ENCODE data around the gene MAPKAP1. TPM values are rescaled to one million over a fixed set of nuclear protein-coding genes. Genes with fewer than 3 reads are reported as not detected.

MAPKAP1 gene
- polyA plus RNA-seq, 3 donors, result 39.9 to 57.5 (median 44.1) TPM

DNA sequence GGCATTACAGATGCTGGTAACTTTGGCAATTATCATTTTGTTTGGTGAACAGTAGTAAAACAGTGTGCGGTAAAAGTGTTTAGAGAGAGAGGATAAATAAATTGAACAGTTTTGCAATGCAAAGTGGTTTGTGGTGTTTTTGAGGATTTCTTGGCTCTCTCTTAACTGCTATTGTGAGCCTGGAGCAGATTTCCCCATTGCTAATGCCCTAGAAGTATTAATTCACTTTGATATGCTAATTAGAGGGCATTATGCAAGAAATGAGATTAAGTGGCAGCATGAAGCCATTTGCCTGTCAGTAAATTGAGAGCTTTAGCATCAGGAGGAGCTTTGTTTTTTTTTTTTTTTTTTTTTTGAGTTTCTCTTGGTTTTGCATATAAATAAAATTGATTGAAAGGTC is 48.3 kb upstream of the MAPKAP1 start:
- peaks cover 11 to 16% of the 10 kb centered on the region in 2 donors for H3K36me3 Mint-ChIP-seq
- WGBS (ENCODE audit: insufficient coverage), result no CpG with 5 or more reads among the region's 1 CpG
- peaks cover 0 to 2% of the 10 kb centered on the region in 2 donors for H3K36me3 ChIP-seq (replicated peaks in 1 of 2; ENCODE audit: control insufficient read depth in 1 of 2, insufficient read depth in 2 of 2, low read length in 2 of 2)
- no peak overlapping the region for H2AFZ ChIP-seq (ENCODE audit: insufficient read depth, low read depth, low read length, poor library complexity, severe bottlenecking)
- H3K27ac Mint-ChIP-seq, result no peak overlapping the region
- H3K9me3 ChIP-seq (replicated peaks in 1 of 2; ENCODE audit: control insufficient read depth in 1 of 2, insufficient read depth in 1 of 2, low read length in 2 of 2), result no peaks in the 10 kb centered on the region
- TF ChIP-seq CTCF (IDR thresholded peaks at IDR 0.05), result no peak
- H3K4me1 Mint-ChIP-seq, result peaks cover 39% of the 10 kb centered on the region
- H3K9me3 Mint-ChIP-seq, result no peaks in the 10 kb centered on the region
- H4K20me1 ChIP-seq (ENCODE audit: insufficient read depth, low read length), result peaks cover under 1% of the 10 kb centered on the region
- peaks cover 66% of the 10 kb centered on the region for H3K79me2 ChIP-seq (ENCODE audit: insufficient read depth, low read length)
- H3K9ac ChIP-seq (ENCODE audit: insufficient read depth, low read length, poor library complexity, severe bottlenecking), result no peak overlapping the region
- intact Hi-C loops (cut with micrococcal nuclease), result no loop called here
- DNase-seq, result no peak
- no peak overlapping the region for H3K27ac ChIP-seq (ENCODE audit: low read depth in 1 of 2, low read length in 2 of 2)
- no peaks in the 10 kb centered on the region for H3K27me3 Mint-ChIP-seq (ENCODE audit: low read depth in 3 of 3)
- peaks cover 19 to 29% of the 10 kb centered on the region in 2 donors for H3K4me1 ChIP-seq (ENCODE audit: control insufficient read depth in 1 of 2, insufficient read depth in 2 of 2, low read length in 2 of 2)
- no peak overlapping the region for H3K4me2 ChIP-seq (replicated peaks; ENCODE audit: extremely low read depth, low read length, poor library complexity, severe bottlenecking)
- no peak overlapping the region for H3K4me3 Mint-ChIP-seq
- no peak overlapping the region for H3K4me3 ChIP-seq (replicated peaks in 1 of 3; ENCODE audit: low read depth in 2 of 3, low read length in 3 of 3)
- no peaks in the 10 kb centered on the region for H3K27me3 ChIP-seq (ENCODE audit: control insufficient read depth in 2 of 2, insufficient read depth in 2 of 2, low read length in 2 of 2)

GRCh38 chr9:125754096-125754495 is 47.1 kb upstream of the MAPKAP1 start:
- no peak overlapping the region for H2AFZ ChIP-seq (ENCODE audit: insufficient read depth, low read depth, low read length, poor library complexity, severe bottlenecking)
- peaks cover 0 to 2% of the 10 kb centered on the region in 2 donors for H3K36me3 ChIP-seq (replicated peaks in 1 of 2; ENCODE audit: control insufficient read depth in 1 of 2, insufficient read depth in 2 of 2, low read length in 2 of 2)
- no peak for TF ChIP-seq CTCF (IDR thresholded peaks at IDR 0.05)
- H3K79me2 ChIP-seq (ENCODE audit: insufficient read depth, low read length), result peaks cover 69% of the 10 kb centered on the region
- Mint-ChIP-seq H3K36me3 (peaks cover 16 to 18% of the 10 kb centered on the region in 2 donors), H3K27ac (no peak overlapping the region), H3K27me3 (ENCODE audit: low read depth in 3 of 3) (no peaks in the 10 kb centered on the region), H3K4me3 (no peak overlapping the region), H3K4me1 (peaks cover 40% of the 10 kb centered on the region), H3K9me3 (no peaks in the 10 kb centered on the region)
- intact Hi-C loops (cut with micrococcal nuclease), result no loop called here
- no peaks in the 10 kb centered on the region for H3K9me3 ChIP-seq (replicated peaks in 1 of 2; ENCODE audit: control insufficient read depth in 1 of 2, insufficient read depth in 1 of 2, low read length in 2 of 2)
- H3K4me3 ChIP-seq (replicated peaks in 1 of 3; ENCODE audit: low read depth in 2 of 3, low read length in 3 of 3), result no peak overlapping the region
- H4K20me1 ChIP-seq (ENCODE audit: insufficient read depth, low read length), result peaks cover 8% of the 10 kb centered on the region
- no peaks in the 10 kb centered on the region for H3K27me3 ChIP-seq (ENCODE audit: control insufficient read depth in 2 of 2, insufficient read depth in 2 of 2, low read length in 2 of 2)
- no peak overlapping the region for H3K9ac ChIP-seq (ENCODE audit: insufficient read depth, low read length, poor library complexity, severe bottlenecking)
- H3K27ac ChIP-seq (ENCODE audit: low read depth in 1 of 2, low read length in 2 of 2), result no peak overlapping the region
- no peak overlapping the region for H3K4me2 ChIP-seq (replicated peaks; ENCODE audit: extremely low read depth, low read length, poor library complexity, severe bottlenecking)
- no CpG with 5 or more reads among the region's 2 CpGs for WGBS (ENCODE audit: insufficient coverage)
- DNase-seq, result no peak
- H3K4me1 ChIP-seq (ENCODE audit: control insufficient read depth in 1 of 2, insufficient read depth in 2 of 2, low read length in 2 of 2), result peaks cover 17 to 30% of the 10 kb centered on the region in 2 donors
